Activated naive CD4-positive, alpha-beta T cell (primary cell): ENCODE results near the gene C1R.

Experiments
- DNase-seq, 4 experiments: peaks; one replicate each; lab custom pipeline; 2025; lab: John Stamatoyannopoulos, UW

Gene C1R

DNA sequence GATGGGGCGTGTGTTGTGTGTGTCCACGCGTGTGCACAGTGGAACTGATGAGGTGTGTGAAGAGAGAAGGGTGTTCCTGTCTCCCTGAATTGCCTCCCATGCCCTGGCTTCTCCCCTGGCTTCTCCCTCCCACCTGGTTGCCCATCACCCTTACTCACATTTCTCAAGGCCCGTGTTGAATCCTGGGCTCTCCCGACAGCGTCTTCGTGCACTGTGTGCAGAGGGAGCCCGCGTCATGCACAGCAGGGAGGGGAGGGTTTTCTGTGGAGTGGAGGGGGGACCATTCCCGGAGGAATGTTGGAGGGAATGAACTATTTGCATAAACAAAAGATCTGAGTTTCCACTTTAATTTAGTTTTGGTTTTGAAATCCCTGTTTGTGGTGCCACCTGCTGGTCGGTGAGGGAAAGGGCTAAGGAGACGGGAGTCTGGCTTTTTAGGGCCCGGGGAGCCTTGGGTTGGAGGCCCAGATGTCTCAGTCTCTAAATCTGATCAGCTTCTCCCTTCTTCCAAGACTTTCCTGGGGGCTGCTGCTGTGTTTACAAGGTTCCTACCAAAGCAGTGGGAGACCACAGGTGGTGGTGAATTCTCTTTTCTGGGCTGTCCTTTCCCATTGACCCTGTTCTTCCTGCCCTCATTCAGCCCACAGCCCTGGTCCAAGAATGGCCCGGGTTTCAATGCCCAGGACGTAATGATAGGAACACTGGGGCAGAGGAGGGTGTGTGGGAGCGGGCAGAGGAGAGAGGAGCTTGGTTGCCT, at the start of gene C1R:
TSS of gene C1R (minus strand) at position 217 of the 757 bp plus-strand sequence. CDS start at position 160, 57 bp downstream.
- DNase-seq = peak; percentile 33 to 64 (median 39)

DNA sequence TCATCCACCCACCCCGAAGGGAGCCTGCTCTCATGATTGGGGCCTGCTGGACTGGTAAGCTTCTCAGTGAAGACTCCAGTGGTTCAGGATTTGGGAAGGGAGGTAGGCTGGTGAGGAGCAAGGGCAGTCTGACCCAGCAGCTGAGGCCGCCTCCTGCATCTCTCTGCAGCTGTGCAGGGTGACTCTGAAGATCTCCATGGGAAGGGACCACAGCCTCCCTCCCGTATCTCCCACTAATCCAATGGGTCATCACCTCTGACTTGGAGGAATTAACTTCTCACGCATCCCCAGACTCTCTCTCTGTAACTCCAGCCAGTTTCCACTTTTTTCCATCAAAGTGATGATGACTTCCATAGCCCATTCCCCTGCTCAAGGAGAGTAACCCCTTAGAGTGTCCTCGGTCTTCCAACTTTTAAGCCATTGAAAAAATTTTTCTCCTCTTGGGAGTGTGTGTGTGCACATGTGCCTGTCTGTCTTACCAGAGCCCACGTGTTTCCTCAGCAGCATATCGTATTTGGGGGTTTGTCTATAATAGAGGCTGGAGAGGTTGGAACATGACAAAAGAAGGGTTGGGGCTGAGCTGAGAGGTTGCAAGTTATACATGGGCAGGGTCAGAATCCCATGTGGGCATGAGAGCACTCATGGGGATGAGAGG, 49.2 kb upstream of the C1R start:
- DNase-seq = no peak

DNA sequence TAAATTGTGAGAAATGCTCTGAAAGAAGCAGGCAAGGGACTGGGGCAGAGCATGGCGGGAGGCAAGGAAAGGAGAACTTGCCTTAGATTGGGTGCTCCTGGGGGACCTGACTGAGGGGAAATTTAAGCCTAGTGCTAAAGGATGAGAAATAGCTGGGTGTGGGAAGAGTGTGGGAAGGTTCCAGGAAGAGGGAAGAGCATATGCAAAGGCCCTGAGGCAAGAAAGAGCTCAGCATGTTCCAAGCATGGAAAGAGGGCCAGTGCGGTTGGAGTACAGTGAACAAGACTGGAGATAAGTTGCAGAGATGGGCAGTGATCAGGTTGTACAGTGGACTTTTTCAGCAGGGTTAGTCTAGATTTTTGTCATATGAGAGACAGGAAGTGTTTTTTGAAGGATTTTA, 47.0 kb upstream of the C1R start:
- DNase-seq = no peak

DNA sequence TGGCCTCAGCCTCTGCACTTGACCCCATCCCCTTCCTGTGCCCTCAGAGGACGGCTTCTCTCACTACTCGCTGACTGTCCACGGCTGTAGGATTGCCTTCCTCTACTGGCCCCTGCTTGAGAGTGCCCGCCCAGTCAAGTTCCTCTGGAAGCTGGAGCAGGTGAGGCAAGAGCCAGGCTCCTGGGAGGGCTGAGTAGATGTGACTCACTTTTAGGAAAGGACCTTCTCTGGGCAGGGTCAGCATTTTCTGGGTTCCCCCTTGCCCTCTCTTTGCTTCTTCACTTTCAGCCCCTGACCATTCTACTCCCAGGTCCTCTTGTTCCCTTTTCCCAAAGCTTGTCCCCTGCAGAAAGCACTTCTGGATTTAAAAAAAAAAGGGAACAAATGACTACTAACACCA, 45.7 kb upstream of the C1R start:
- DNase-seq = no peak

DNA sequence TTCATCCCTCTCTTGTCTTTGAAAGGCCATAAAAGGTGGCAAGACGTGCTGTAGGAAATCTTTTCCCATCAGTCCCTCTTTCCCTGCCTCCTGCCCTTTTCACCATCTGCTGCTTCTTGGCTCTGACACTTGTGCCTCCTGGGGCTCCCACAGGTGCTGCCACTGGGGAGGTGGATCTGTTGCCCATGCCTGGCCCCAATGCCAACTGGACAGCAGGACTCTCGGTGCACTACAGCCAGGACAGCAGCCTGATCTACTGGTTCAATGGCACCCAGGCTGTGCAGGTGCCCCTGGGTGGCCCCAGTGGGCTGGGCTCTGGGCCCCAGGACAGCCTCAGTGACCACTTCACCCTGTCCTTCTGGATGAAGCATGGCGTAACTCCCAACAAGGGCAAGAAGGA, 44.4 kb upstream of the C1R start:
- DNase-seq = no peak

DNA sequence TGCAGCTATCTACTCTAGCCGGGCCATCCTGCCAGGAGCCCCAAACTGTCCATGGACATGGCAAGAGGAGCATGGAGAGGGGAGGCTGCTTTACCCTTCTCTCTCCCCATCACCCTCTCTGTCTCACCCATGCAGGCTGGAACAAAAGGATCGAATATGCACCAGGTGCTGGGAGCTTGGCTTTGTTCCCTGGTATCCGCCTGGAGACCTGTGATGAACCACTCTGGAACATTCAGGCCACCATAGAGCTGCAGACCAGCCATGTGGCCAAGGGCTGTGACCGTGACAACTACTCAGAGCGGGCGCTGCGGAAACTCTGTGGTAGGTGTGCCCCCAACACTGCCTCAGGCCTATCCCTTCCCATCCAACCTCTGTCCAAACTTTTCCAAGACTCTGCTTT, 43.8 kb upstream of the C1R start:
- no peak for DNase-seq

DNA sequence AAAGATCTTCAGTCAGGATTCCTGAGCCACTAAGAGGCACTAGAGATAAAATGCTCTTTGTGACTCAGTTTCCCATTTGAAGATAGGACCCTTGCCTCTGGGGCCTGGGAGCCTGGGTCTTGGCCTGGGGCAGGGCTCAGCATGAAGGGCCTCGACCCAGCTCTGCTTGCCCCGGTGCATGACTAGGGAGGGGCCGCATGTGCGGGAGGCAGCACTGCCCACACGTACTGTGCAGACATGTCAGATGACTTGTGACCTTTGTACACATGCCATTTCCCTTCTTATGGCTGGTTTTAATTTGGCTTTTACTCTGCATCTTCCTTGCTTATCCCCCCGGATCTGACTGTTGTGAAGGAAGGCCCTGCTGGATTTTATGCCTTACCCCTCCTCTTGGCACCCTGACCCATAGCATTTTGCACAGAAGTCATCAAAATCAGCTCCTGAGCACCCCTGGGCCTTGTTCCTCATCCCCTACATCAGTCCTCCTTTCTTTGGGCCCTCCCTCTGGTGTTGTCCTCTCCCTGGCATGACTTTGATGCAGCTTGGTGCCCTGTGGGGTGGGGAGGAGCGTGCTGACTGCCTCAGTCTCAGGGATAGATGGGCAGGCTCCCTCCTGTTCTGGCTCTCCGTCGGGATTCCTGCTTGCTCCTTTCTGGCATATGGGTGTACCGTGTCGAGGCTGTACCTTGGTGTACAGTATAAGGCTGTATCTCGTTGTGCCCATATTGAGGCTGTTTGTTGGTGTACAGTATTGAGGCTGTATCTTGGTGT, 42.3 kb upstream of the C1R start:
- DNase-seq = no peak

DNA sequence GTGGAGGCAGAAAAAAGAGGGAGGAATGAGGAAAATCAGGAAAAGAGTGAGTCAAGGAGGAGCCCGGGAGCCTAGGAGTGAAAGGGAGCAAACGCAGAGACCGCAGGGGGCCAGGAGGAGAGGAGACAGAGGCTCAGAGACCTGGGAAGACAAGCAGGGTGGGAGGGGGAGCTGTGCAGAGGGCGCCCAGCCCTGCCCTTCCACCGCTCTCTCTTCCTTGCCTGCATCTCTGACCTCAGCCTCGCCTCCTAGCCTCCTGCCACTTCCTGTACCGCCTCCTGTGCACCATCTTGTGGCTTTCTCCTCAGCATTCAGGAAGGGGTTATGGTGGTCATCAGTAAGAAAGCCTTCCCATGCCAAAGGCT, 39.2 kb upstream of the C1R start:
- no peak for DNase-seq

GRCh38 chr12:7130701-7131501, 38.7 kb upstream of the C1R start:
- DNase-seq = peak in 2 of 4 experiments; percentile 5 to 16

- peak; percentile 55 to 81 (median 74) for DNase-seq
Observed at GRCh38 chr12:7129872-7130691, 37.8 kb upstream of the C1R start, which contains the start of gene CLSTN3. Gene CLSTN3 (plus strand): TSS chr12:7130371. CDS start chr12:7130649, 278 bp downstream.

GRCh38 chr12:7129287-7129871, 37.1 kb upstream of the C1R start:
- no peak for DNase-seq

GRCh38 chr12:7128681-7129286, 36.5 kb upstream of the C1R start, which contains the start of gene RBP5:
Gene RBP5 (minus strand): TSS chr12:7128889. CDS start chr12:7128775, 114 bp downstream.
- no peak for DNase-seq

GRCh38 chr12:7127916-7128626, 35.8 kb upstream of the C1R start:
- no peak for DNase-seq

DNA sequence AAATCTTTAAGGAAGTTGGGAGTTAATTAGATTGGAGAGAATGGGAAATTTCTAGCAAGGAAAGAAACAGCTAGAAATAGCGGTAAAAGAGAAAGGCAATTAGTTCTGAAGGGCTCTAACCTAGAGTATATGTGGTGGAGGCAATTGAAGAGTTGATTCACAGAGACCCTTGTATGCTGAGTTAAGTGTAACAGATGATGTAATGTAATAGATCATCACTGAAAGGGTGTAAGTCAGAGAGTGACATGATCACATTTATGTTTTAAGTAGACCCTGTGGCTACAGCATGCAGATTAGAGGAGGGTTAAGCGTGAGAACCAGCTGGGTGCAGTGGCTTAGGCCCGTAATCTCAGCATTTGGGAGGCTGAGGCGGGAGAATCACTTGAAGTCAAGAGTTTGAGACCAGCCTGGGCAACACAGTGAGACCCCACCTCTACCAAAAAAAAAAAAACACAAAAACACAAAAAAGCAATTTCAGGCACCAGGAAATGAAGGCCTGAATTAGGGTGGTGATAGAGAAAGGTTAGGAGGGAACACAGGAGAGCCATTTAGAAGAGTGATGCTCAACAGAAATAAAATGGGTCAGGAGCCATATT, 33.5 kb upstream of the C1R start:
- DNase-seq = no peak

GRCh38 chr12:7123806-7124522, 31.7 kb upstream of the C1R start:
- no peak for DNase-seq

- no peak for DNase-seq
Observed at GRCh38 chr12:7122811-7123769, 30.8 kb upstream of the C1R start.

DNA sequence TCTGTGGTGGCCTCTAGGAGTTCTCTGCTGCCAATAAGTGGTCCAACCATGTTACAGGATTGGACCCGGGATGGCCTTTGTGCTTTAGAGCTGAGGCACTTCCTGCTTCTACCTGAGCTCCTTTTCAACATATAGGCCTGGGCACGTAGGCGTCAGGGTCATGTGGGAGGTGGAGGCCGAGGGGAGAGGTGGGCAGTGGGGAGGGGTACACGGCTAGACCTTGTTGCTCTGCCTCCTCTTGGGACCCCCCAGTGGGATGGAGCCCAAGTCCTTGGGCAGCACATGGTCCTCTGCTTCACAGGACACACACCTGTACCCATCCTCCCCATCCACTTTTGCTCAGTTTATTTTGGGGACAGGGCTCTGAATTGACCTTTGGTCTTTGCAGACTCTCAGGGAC, 29.1 kb upstream of the C1R start:
- DNase-seq = no peak
